ENCODE data around the gene RERE.

DNA sequence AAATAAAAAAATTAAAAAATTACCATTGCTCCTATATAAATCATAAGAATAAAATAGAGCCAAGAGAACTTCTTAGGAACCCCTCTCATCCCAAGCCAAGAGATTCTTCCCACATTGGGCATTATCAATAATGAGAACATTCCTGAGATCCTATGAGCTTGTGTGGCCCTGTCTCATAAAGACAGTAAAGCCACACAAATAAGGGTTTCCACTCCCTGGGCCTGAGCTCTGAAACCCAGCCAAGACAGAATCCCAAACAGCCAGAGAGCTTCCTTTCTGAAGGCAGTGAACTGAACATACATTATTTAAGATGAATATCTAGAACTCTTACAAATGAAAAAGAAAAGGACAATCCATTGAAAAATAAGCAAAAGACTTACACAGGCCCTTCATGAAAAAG is 431.2 kb downstream of the RERE start:
- TF ChIP-seq POLR2A (IDR thresholded peaks at IDR 0.05): no peak
- TF ChIP-seq, protein P1, sequence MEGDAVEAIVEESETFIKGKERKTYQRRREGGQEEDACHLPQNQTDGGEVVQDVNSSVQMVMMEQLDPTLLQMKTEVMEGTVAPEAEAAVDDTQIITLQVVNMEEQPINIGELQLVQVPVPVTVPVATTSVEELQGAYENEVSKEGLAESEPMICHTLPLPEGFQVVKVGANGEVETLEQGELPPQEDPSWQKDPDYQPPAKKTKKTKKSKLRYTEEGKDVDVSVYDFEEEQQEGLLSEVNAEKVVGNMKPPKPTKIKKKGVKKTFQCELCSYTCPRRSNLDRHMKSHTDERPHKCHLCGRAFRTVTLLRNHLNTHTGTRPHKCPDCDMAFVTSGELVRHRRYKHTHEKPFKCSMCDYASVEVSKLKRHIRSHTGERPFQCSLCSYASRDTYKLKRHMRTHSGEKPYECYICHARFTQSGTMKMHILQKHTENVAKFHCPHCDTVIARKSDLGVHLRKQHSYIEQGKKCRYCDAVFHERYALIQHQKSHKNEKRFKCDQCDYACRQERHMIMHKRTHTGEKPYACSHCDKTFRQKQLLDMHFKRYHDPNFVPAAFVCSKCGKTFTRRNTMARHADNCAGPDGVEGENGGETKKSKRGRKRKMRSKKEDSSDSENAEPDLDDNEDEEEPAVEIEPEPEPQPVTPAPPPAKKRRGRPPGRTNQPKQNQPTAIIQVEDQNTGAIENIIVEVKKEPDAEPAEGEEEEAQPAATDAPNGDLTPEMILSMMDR (IDR thresholded peaks at IDR 0.05): no peak
